HG03025 (cell line): Measurements from ENCODE around the gene SH3GLB2.

Experiments
- ATAC-seq: cut with Tn5 transposase; IDR thresholded peaks from one replicate; pipeline ENCODE4 v1.9.1; 2021; ENCODE audit warnings: mild to moderate bottlenecking, moderate library complexity; ENCODE audit not compliant: unreplicated experiment, low FRiP score

The SH3GLB2 gene

DNA sequence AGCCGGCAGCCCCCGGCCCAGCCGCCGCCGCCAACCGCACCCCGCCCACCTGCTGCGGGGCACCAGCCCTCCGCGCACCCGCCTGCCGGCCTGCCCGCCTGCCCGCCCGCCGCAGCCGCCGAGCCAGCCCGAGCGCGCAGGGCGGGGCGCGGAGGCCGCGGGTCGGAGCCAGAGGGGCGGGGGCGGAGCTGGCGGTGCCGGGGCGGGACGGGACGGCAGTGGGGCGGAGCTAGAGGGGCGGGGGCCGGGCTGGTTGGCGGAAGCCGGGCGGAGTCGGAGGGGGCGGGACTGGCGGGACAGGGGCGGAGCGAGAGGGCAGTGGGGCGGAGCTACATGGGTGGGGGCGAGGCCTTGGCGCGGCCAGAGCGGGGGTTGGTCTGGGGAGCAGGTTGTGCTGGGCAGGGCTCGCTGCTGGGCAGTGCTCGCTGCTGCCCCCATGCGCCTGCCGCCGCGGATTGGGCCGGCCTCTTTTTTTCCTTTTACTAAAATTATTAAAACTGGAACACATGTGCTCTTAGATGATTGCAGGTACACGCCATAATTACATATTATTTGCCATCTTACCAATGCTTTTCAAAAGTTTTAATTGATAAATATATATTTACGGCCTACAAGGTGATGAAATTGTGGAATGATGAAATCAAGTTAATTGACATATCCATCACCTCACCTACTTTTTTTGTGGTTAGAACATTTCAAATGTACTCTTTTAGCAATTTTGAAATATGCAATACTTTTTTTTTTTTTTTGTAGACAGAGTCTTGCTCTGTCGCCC is at the start of gene SH3GLB2:
Gene SH3GLB2, minus strand, starts transcription at position 140 of the 775 bp plus-strand sequence. CDS start 177 bp downstream, outside the sequence.
- ATAC-seq: peak; percentile 69

DNA sequence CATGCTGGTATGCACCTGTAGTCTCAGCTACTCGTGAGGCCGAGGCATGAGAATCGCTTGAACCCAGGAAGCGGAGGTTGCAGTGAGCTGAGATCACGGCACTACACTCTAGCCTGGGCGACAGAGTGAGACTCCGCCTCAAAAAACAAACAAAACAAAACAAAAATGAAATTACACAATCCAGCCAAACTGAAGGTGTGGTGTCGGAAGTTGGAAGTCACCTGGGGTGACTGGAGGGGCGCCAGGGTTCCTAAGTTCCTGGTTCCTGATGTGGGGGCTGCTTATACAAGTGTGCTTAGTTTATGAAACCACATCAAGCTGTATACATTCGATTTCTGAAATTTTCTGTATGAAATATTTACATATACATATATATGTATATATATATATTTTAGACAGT is 49.1 kb upstream of the SH3GLB2 start:
- ATAC-seq: no peak

GRCh38 chr9:129076640-129077037 is 48.5 kb upstream of the SH3GLB2 start:
- ATAC-seq: no peak

GRCh38 chr9:129075996-129076639 is 48.0 kb upstream of the SH3GLB2 start:
- no peak for ATAC-seq

DNA sequence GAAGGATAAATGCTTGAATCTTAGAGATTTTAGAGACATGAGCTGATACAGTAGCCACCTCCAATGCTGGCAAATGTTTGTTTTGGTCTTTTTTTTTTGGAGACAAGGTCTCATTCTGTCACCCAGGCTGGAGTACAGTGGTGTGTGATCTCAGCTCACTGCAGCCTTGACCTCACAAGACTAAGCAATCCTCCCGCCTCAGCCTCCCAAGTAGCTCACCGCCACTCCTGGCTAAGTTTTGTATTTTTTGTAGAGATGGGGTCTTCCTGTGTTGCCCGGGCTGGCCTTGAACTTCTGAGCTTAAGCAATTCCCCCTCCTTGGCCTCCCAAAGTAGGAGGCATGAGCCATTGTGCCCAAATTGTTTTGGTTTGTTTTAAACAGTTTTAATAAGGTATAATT is 46.0 kb upstream of the SH3GLB2 start:
- no peak for ATAC-seq

DNA sequence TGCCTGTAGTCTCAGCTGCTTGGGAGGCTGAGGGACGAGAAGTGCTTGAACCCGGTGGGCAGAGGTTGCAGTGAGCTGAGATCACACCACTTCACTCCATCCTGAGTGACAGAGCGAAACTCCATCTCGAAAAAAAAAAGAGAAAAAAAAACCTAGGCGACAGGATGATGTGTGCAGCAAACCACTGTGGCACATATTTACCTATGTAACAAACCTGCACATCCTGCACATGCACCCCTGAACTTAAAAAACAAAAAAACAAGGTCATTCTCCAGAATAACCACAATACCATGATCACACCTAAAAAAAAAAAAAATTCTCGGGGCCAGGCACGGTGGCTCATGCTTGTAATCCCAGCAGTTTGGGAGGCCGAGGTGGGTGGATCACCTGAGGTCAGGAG is 45.3 kb upstream of the SH3GLB2 start:
- ATAC-seq: no peak

GRCh38 chr9:129072171-129072570 is 44.0 kb upstream of the SH3GLB2 start:
- ATAC-seq: no peak

DNA sequence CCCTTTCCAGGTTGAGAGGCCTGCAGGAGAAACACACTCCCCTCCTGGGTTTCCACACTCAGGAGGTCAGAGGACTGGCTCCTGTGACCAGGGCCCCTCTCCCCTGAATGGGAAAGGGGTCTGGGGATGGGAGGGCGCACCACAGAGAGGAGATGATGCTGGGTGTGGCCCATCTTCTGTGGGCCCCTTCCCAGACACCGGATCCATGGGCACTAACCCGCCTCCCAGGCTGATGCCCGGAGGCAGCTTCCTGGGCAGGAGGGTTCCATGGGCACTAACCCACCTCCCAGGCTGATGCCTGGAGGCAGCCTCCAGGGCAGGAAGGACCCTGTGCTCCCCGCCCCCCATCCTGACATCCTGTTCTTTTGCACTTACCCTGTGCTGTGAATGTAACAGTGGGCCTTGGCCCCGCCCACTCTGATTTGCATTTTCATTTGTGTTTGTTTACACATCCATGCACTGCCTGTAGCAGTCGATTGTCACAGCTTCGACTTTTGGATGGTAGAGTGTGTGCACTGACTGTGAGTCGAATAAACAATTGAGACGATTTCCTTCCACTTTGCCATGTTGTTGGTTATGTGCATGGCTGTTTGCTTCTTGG is 43.5 kb upstream of the SH3GLB2 start:
- ATAC-seq: no peak

DNA sequence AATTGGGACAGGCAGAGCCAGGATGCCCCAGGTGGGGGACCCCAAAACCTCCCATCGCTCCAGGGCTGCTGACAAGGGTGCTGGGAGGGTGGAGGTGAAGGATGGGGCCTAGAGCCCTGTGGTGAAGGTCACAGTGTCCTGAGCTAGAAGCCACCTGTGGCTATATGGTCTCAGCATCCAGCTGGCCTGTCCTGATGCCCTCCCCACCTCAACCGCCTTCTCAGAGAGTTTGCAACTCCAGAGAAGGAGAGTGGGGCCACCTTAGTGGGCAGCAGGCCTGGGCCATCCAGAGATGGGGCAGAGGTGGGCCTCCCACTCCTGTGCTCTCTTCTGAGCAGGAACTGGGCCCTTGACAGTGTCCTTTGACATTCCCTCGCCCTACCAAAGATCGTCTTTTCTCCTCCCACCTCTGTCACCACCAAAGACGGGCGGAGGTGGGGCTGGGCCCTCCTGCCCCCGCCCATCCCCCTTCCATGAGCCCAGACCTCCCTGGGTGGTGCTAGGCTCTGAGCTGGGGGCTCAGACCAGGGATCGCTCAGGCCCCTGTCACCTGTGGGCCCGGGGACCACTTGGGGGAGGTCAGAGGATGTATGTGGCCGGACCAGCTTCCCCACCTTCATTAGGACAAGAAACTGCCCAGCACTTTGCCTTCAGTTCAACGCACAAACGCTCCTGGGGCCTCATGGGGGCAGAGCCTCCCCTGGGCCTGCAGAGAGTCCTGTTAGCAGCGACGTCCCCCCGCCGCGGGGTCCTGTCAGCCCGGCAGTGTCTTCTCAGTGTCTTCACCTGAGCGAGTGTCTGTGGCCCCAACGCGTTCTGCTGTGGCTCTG is 42.8 kb upstream of the SH3GLB2 start:
- no peak for ATAC-seq

DNA sequence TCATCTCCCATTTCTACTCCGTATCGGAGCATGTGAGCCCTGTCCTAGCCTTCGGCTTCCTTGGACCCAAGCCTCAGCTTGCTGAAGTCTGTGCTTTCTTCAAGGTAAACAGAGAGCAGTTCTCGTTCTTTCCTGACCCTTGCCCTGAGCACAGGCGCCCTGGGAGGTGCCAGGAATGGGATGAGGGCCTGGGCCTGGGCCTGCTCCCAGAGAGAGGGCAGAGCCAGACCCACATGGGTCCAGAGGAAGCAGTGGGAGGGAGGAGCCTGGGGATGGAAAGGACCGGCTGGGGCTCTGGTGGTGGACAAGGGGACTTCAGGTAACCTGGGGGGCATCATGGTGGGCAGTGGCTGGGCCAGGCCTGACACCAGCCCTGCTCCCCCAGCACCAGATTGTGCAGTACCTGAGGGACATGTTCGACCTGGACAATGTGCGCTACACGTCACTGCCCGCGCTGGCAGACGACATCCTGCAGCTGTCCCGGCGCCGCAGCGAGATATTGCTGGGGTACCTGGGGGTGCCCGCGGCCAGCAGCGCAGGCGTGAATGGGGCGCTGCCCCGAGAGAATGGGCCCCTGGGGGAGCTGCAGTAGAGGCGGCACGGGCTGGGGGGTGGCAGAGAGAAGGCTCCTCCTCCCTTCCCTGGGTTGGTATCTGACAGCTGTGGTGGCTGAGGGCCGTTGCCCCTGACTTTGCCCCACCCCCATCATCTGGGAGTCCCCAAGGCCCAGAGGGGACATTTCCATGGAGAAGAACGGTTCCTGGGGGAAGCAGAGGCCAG is 41.9 kb upstream of the SH3GLB2 start:
- ATAC-seq: no peak

DNA sequence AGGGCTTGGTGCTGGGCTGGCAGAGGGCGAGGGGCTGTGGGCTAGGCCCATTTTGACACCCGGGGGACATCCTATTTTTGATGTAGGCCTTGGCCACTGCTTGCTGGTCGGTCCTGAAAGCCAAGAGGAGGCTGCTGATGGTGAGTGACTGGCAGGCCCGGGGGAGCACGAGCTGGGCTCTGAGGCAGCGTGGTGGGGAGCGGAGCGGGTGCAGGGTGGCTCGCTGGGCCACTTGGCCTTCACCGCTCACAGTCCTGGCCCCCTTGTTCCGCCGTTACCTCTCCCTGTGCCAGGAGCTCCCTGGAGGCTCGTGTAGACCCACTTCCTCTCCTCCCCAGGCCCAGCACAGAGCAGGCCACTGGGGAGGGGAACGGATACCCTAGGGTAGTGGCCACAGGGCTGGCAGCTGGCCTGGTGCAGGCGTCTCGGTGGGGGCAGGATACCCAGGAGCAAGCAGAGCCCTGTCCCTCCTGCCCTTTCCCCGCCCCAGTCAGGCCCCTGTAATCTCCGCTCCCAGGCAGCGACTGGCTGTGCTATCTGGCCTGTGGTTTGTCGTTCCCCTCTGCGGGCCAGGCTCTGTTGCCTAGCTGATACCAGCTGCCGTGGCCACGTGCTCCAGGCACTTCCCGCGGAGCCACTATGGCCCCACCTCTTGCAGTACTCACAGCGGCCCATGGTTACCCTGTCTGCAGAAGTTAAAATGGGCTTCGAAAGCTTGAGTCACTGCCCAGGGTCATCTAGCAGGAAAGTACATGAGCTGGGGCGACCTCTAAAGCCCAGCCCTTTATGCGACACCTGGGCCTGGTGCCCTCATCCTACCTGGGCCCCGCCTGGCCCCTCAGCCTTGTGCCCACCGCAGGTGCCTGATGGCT is 41.1 kb upstream of the SH3GLB2 start:
- ATAC-seq: no peak

- no peak for ATAC-seq
These were observed 40.0 kb upstream of the SH3GLB2 start for GRCh38 chr9:129068110-129068509.

GRCh38 chr9:129064499-129064908 is 36.4 kb upstream of the SH3GLB2 start:
- no peak for ATAC-seq

DNA sequence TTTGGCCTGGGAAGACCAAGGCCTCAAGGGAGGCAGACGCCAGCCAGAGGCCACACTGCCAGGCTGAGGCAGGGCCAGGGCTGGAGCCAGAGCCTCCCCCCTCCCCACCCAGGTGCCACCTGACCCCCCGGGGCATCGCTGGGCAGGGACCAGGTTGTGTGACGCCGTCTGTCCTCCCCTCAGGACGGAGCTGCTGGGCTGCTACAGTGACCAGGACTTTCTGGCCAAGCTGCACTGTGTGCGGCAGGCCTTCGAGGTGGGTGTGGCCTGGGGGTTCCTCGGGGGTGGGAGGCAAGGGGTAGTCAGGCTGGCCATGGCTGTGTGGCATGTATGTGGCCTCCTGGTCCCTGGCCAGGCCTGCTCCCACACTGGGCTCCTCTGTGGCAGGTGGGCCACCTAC is 34.9 kb upstream of the SH3GLB2 start:
- ATAC-seq: no peak

DNA sequence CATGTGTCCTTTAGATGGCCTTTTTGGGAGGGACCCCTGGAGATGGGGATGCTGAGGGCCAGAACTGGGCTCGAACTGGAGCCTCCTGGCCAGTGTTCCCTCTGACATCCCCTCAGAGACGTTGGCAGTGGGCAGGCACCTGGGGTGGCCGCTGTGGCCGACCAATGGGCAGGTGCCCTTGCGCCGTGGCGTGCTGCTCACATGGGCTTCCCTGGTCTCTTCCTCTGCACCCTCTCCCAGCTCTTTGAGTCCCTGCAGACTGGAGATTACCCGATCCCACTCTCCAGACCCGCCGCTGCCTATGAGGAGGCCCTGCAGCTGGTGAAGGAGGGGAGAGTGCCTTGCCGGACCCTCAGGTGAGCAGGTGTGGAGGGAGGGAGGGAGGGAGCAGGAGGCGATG is 32.9 kb upstream of the SH3GLB2 start:
- no peak for ATAC-seq

- ATAC-seq: no peak
These were observed 32.0 kb upstream of the SH3GLB2 start for GRCh38 chr9:129059796-129060785.

DNA sequence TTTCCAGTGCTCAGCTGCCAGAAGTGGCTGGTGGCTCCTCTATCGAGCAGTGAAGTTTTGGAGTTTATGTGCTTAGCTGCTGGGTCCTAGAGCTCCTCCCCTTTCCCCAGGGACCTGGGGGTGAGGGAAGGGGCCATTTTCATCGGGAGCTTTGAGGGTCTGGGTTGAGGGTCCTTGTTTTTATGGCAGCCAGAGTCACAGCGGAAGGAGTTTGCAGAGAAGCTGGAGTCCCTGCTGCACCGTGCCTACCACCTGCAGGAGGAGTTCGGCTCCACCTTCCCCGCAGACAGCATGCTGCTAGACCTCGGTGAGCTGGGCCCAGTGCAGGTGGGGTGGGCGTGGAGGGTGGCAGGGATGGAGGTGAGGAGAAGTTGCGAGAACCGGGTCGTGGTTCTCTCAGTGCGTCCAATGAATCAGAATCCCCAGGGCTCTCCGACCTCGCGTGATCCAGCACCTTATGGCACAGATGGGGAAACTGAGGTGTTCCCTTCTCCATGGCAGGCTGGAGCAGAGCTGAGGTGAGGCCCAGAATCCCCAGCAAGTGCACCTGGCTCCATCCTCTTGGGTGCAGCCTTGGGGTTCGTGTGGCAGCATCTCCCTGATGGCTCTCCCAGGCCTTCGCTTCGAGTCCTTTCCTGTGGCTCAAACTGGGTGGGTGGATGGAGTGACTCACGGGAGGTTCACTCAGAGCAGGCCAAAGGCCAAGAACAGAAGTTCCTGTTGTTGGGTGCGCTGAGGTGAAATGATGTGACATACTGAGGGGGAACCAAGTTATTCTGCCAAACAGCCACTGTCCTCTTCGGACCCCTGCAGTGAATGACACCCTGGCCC is 31.0 kb upstream of the SH3GLB2 start:
- no peak for ATAC-seq
